ENCODE results near the gene ERG. TPM values are rescaled to one million over a fixed set of nuclear protein-coding genes. Genes with fewer than 3 reads are reported as not detected.

The ERG gene
- total RNA-seq, 1 experiment from 2014 or later = 0.11 TPM

- Histone ChIP-seq H2BK120ac (ENCODE audit: low read depth, low read length, poor library complexity, severe bottlenecking) (no peak overlapping the region), H3K79me1 (ENCODE audit: insufficient read depth, low read depth, low read length, poor library complexity, severe bottlenecking) (no peaks in the 10 kb centered on the region), H3K9ac (ENCODE audit: extremely low read depth, insufficient read length, low read length) (no peak overlapping the region), H2AFZ (ENCODE audit: low read length) (no peak overlapping the region), H2BK5ac (ENCODE audit: insufficient read length, low read length) (no peak overlapping the region), H4K20me1 (ENCODE audit: control insufficient read depth, insufficient read depth, insufficient read length) (no peaks in the 10 kb centered on the region), H3K4me1 (ENCODE audit: insufficient read depth, low read length) (no peaks in the 10 kb centered on the region), H4K91ac (ENCODE audit: insufficient read length, low read depth, low read length) (no peak overlapping the region), H3K14ac (ENCODE audit: insufficient read depth, low read length) (no peak overlapping the region), H2AK5ac (ENCODE audit: insufficient read length, low read length) (no peak overlapping the region), H2BK20ac (ENCODE audit: low read depth, low read length, poor library complexity, severe bottlenecking) (no peak overlapping the region), H3K27me3 (ENCODE audit: insufficient read depth, low read length) (no peaks in the 10 kb centered on the region), H4K5ac (ENCODE audit: insufficient read length, low read depth, low read length) (no peak overlapping the region), H3K9me3 (ENCODE audit: control insufficient read depth, low read depth, low read length) (no peaks in the 10 kb centered on the region), H3K18ac (ENCODE audit: insufficient read length, low read depth, low read length) (no peak overlapping the region), H2BK15ac (ENCODE audit: low read depth, low read length) (no peak overlapping the region), H4K8ac (replicated peaks; ENCODE audit: insufficient read length, low read depth, low read length) (no peak overlapping the region), H3K4me2 (ENCODE audit: insufficient read depth, insufficient read length, low read length) (no peak overlapping the region), H3K79me2 (ENCODE audit: insufficient read depth, low read length) (no peaks in the 10 kb centered on the region), H3K4ac (ENCODE audit: low read depth, low read length) (no peak overlapping the region), H3K27ac (ENCODE audit: insufficient read length, low read depth, low read length) (no peak overlapping the region), H2BK12ac (ENCODE audit: insufficient read length, low read depth, low read length) (no peak overlapping the region), H3K56ac (ENCODE audit: insufficient read length, low read depth, low read length) (no peak overlapping the region), H3K23ac (ENCODE audit: insufficient read length, low read depth, low read length) (no peak overlapping the region), H3T11ph (ENCODE audit: low read length) (no peak overlapping the region), H3K23me2 (ENCODE audit: insufficient read length, low read depth, low read length, poor library complexity, severe bottlenecking) (no peaks in the 10 kb centered on the region)
- H3K4me3 Mint-ChIP-seq = no peak overlapping the region
- no peaks in the 10 kb centered on the region for H3K4me1 Mint-ChIP-seq
- H3K36me3 Mint-ChIP-seq (ENCODE audit: insufficient read depth in 1 of 3, low read depth in 3 of 3) = no peaks in the 10 kb centered on the region
- no peaks in the 10 kb centered on the region for H3K27me3 Mint-ChIP-seq (ENCODE audit: low read depth)
- TF ChIP-seq CTCF (conservative IDR thresholded peaks at IDR 0.05) = no peak
- WGBS (ENCODE audit: extremely low coverage, insufficient read length, low lambda C conversion rate) = no CpG with 5 or more reads among the region's 8 CpGs
- DNase-seq = no peak
- H3K27ac Mint-ChIP-seq = no peak overlapping the region
- no peaks in the 10 kb centered on the region; a peak in 1 of 5 replicates for H3K9me3 Mint-ChIP-seq
These were observed 113.4 kb downstream of the ERG start for GRCh38 chr21:38384675-38385426.

Data from H9 (cell line).